NOMO-1 treated with dmso at 0.1 percent for 144 hours (cell line): ENCODE data around the gene PCBP3.

Experiments used
- DNase-seq: peaks from one replicate; lab custom pipeline; 2025; ENCODE audit not compliant: unreplicated experiment; lab: John Stamatoyannopoulos, UW

The PCBP3 gene

GRCh38 chr21:45870421-45870820, 226.9 kb downstream of the PCBP3 start:
- no peak for DNase-seq

- DNase-seq, result no peak
Observed at GRCh38 chr21:45870851-45871615, 227.5 kb downstream of the PCBP3 start.

- no peak for DNase-seq
Observed at GRCh38 chr21:45871616-45872236, 228.2 kb downstream of the PCBP3 start.

GRCh38 chr21:45872471-45872870, 228.9 kb downstream of the PCBP3 start:
- DNase-seq, result no peak

GRCh38 chr21:45872902-45873301, 229.4 kb downstream of the PCBP3 start:
- no peak for DNase-seq

- DNase-seq, result no peak
Observed at GRCh38 chr21:45873418-45873817, 229.9 kb downstream of the PCBP3 start.

- DNase-seq, result no peak
Observed at GRCh38 chr21:45873866-45874265, 230.3 kb downstream of the PCBP3 start.

- peak; percentile 49 for DNase-seq
Observed at GRCh38 chr21:45874716-45875415, 231.3 kb downstream of the PCBP3 start.

GRCh38 chr21:45875416-45875760, 231.9 kb downstream of the PCBP3 start:
- DNase-seq, result no peak

GRCh38 chr21:45875881-45876280, 232.4 kb downstream of the PCBP3 start:
- no peak for DNase-seq

GRCh38 chr21:45876381-45877170, 233.1 kb downstream of the PCBP3 start:
- DNase-seq, result no peak

GRCh38 chr21:45877171-45877438, 233.6 kb downstream of the PCBP3 start:
- no peak for DNase-seq

GRCh38 chr21:45877821-45878469, 234.4 kb downstream of the PCBP3 start:
- no peak for DNase-seq

- DNase-seq, result peak; percentile 43
Observed at GRCh38 chr21:45880097-45881068, 236.9 kb downstream of the PCBP3 start.

- no peak for DNase-seq
Observed at GRCh38 chr21:45882645-45883044, 239.1 kb downstream of the PCBP3 start.

- no peak for DNase-seq
Observed at GRCh38 chr21:45883090-45883489, 239.6 kb downstream of the PCBP3 start.

- no peak for DNase-seq
Observed at GRCh38 chr21:45885597-45885929, 242.0 kb downstream of the PCBP3 start.

- DNase-seq, result peak; percentile 1
Observed at GRCh38 chr21:45885930-45886601, 242.5 kb downstream of the PCBP3 start.

- no peak for DNase-seq
Observed at GRCh38 chr21:45886610-45887026, 243.1 kb downstream of the PCBP3 start.
